ENCODE measurements around the gene FFAR4. TPM values are rescaled to one million over a fixed set of nuclear protein-coding genes. Genes with fewer than 3 reads are reported as not detected.
A peak's percentile ranks its signal among the peaks of the same experiment; 100 is the strongest.

The FFAR4 gene
- total and polyA plus RNA-seq, 4 donors = 0.14 to 0.28 (median 0.19) TPM

GRCh38 chr10:93599778-93600177 is 33.3 kb downstream of the FFAR4 start:
- WGBS = 34% methylated on average over 4 of the region's 4 CpGs
- Histone ChIP-seq H3K36me3 (ENCODE audit: control insufficient read depth in 4 of 4, insufficient read depth in 3 of 4, low read depth in 1 of 4, low read length in 3 of 4) (peaks cover 0 to 35% (median 15%) of the 10 kb centered on the region in 4 donors), H3K9me3 (ENCODE audit: control insufficient read depth in 4 of 4, low read length in 3 of 4) (no peaks in the 10 kb centered on the region), H3K4me3 (ENCODE audit: low read depth in 1 of 3, low read length in 3 of 3) (peak overlapping the region; percentile 63 to 91 (median 81)), H3K27me3 (ENCODE audit: control insufficient read depth in 4 of 4, insufficient read depth in 4 of 4, low read length in 3 of 4) (no peaks in the 10 kb centered on the region), H3K27ac (ENCODE audit: low read depth in 1 of 2, low read length in 2 of 2) (peak overlapping the region; percentile 24 to 78), H3K4me1 (ENCODE audit: control insufficient read depth in 4 of 4, insufficient read depth in 4 of 4, low read length in 3 of 4) (peaks cover 0 to 64% (median 47%) of the 10 kb centered on the region in 4 donors), H3K9ac (ENCODE audit: low read depth in 1 of 2, low read length in 2 of 2) (peak overlapping the region; percentile 70 to 90)
- no peak for DNase-seq (ENCODE audit: low spot score)
- TF ChIP-seq SP1 (IDR thresholded peaks at IDR 0.05) = no peak
- TF ChIP-seq HNF4A (conservative IDR thresholded peaks at IDR 0.05) = no peak
- TF ChIP-seq ATF3 (IDR thresholded peaks at IDR 0.05) = no peak
- TF ChIP-seq RAD21 (IDR thresholded peaks at IDR 0.05) = no peak
- no peak for TF ChIP-seq HNF4G (IDR thresholded peaks at IDR 0.05)
- TF ChIP-seq JUND (IDR thresholded peaks at IDR 0.05) = no peak
- TF ChIP-seq GABPA (IDR thresholded peaks at IDR 0.05 in 1 of 2, conservative IDR thresholded peaks at IDR 0.05 in 1 of 2) = no peak

- peaks cover 0 to 27% (median 10%) of the 10 kb centered on the region in 4 donors for H3K36me3 ChIP-seq (ENCODE audit: control insufficient read depth in 4 of 4, insufficient read depth in 3 of 4, low read depth in 1 of 4, low read length in 3 of 4)
- DNase-seq (ENCODE audit: low spot score) = no peak
- H3K9me3 ChIP-seq (ENCODE audit: control insufficient read depth in 4 of 4, low read length in 3 of 4) = no peaks in the 10 kb centered on the region
- peak overlapping the region; percentile 70 to 90 for H3K9ac ChIP-seq (ENCODE audit: low read depth in 1 of 2, low read length in 2 of 2)
- H3K4me3 ChIP-seq (ENCODE audit: low read depth in 1 of 3, low read length in 3 of 3) = peak overlapping the region; percentile 63 to 91 (median 81)
- no peaks in the 10 kb centered on the region for H3K27me3 ChIP-seq (ENCODE audit: control insufficient read depth in 4 of 4, insufficient read depth in 4 of 4, low read length in 3 of 4)
- peak overlapping the region; percentile 24 to 93 for H3K27ac ChIP-seq (ENCODE audit: low read depth in 1 of 2, low read length in 2 of 2)
- WGBS = 6% methylated on average over 60 of the region's 60 CpGs
- no peak for TF ChIP-seq TAF1 (conservative IDR thresholded peaks at IDR 0.05)
- TF ChIP-seq CTCF (IDR thresholded peaks at IDR 0.05; ENCODE audit: low read depth, low read length, missing input control) = no peak
- TF ChIP-seq SP1 (IDR thresholded peaks at IDR 0.05) = no peak
- TF ChIP-seq GABPA (IDR thresholded peaks at IDR 0.05 in 1 of 2, conservative IDR thresholded peaks at IDR 0.05 in 1 of 2) = no peak
- TF ChIP-seq RXRA (IDR thresholded peaks at IDR 0.05) = peak; percentile 60 to 69
- peak in 1 of 2 donors; percentile 20 for TF ChIP-seq HNF4A (conservative IDR thresholded peaks at IDR 0.05)
- H3K4me1 ChIP-seq (ENCODE audit: control insufficient read depth in 4 of 4, insufficient read depth in 4 of 4, low read length in 3 of 4) = peaks cover 3 to 56% (median 44%) of the 10 kb centered on the region in 4 donors
These were observed 34.1 kb downstream of the FFAR4 start for GRCh38 chr10:93600446-93601145.

- no peaks in the 10 kb centered on the region for H3K9me3 ChIP-seq (ENCODE audit: control insufficient read depth in 4 of 4, low read length in 3 of 4)
- H3K4me3 ChIP-seq (ENCODE audit: low read depth in 1 of 3, low read length in 3 of 3) = peak within 1 kb of the TSS; percentile 63 to 91 (median 81)
- peaks cover 0 to 23% (median 9%) of the 10 kb centered on the region in 4 donors for H3K36me3 ChIP-seq (ENCODE audit: control insufficient read depth in 4 of 4, insufficient read depth in 3 of 4, low read depth in 1 of 4, low read length in 3 of 4)
- H3K4me1 ChIP-seq (ENCODE audit: control insufficient read depth in 4 of 4, insufficient read depth in 4 of 4, low read length in 3 of 4) = peaks cover 3 to 52% (median 41%) of the 10 kb centered on the region in 4 donors
- peak within 1 kb of the TSS; percentile 93 to 95 for H3K27ac ChIP-seq (ENCODE audit: low read depth in 1 of 2, low read length in 2 of 2)
- H3K27me3 ChIP-seq (ENCODE audit: control insufficient read depth in 4 of 4, insufficient read depth in 4 of 4, low read length in 3 of 4) = no peaks in the 10 kb centered on the region
- DNase-seq (ENCODE audit: low spot score) = peak; percentile 72
- 1% methylated on average over 63 of the region's 63 CpGs for WGBS
- H3K9ac ChIP-seq (ENCODE audit: low read depth in 1 of 2, low read length in 2 of 2) = peak within 1 kb of the TSS; percentile 70 to 90
- TF ChIP-seq ZBTB33 (IDR thresholded peaks at IDR 0.05) = no peak
- TF ChIP-seq TAF1 (conservative IDR thresholded peaks at IDR 0.05) = peak; percentile 14
- peak; percentile 63 to 74 for TF ChIP-seq HNF4A (conservative IDR thresholded peaks at IDR 0.05)
- TF ChIP-seq JUND (IDR thresholded peaks at IDR 0.05) = peak; percentile 69 to 81
- TF ChIP-seq FOXA1 (IDR thresholded peaks at IDR 0.05) = peak; percentile 14
- no peak for TF ChIP-seq CTCF (IDR thresholded peaks at IDR 0.05; ENCODE audit: low read depth, low read length, missing input control)
- TF ChIP-seq HNF4G (IDR thresholded peaks at IDR 0.05) = peak; percentile 38
- TF ChIP-seq SP1 (IDR thresholded peaks at IDR 0.05) = peak; percentile 75
- TF ChIP-seq GABPA (IDR thresholded peaks at IDR 0.05 in 1 of 2, conservative IDR thresholded peaks at IDR 0.05 in 1 of 2) = peak in 1 of 2 donors; percentile 10
- TF ChIP-seq REST (IDR thresholded peaks at IDR 0.05) = no peak
- no peak for TF ChIP-seq NR2F2 (IDR thresholded peaks at IDR 0.05)
These were observed 34.8 kb downstream of the FFAR4 start, which contains the start of gene RBP4 for GRCh38 chr10:93601146-93601773. TSS of gene RBP4 (minus strand) at chr10:93601235. CDS start at chr10:93601028, 207 bp downstream.

All from liver (tissue), 9 donors.